Brain microvascular endothelial cell (primary cell): ENCODE data around the gene CD160.
A peak's percentile ranks its signal among the peaks of the same experiment; 100 is the strongest.

ENCODE experiments used
- DNase-seq: peaks from one replicate; pipeline ENCODE4 v3.0.0-alpha.2; 2020
- H3K27ac ChIP-seq: fragments of 250-450 bp; sonication (Bioruptor Pico); 2 replicates; pipeline ENCODE4 v1.5.1; 2020; ENCODE audit warnings: mild to moderate bottlenecking, moderate library complexity
- H3K27me3 ChIP-seq: fragments of 250-450 bp; sonication (Bioruptor Pico); replicated peaks from 2 replicates; pipeline ENCODE4 v1.5.1; 2020; ENCODE audit warnings: mild to moderate bottlenecking
- H3K36me3 ChIP-seq: fragments of 250-450 bp; sonication (Bioruptor Pico); replicated peaks from 2 replicates; pipeline ENCODE4 v1.5.1; 2020; ENCODE audit warnings: mild to moderate bottlenecking
- H3K4me3 ChIP-seq: 2 replicates; pipeline ENCODE4 v1.5.1; 2011; ENCODE audit warnings: low read depth, mild to moderate bottlenecking, control low read depth, low read length, moderate library complexity
- in situ Hi-C: cut with HindIII; loops from 2 replicates; pipeline ENCODE4 v1.10.0; 2017; ENCODE audit warnings: low sequenced_read_pairs, low pct_ligation_motif_present
- TF ChIP-seq, protein P1 (sequence below): IDR thresholded peaks from 2 replicates; pipeline ENCODE4 v1.5.1; 2011; ENCODE audit warnings: low read depth, mild to moderate bottlenecking, moderate library complexity, low read length, control low read depth, inconsistent platforms; ENCODE audit errors: missing control alignments

CD160 gene

DNA sequence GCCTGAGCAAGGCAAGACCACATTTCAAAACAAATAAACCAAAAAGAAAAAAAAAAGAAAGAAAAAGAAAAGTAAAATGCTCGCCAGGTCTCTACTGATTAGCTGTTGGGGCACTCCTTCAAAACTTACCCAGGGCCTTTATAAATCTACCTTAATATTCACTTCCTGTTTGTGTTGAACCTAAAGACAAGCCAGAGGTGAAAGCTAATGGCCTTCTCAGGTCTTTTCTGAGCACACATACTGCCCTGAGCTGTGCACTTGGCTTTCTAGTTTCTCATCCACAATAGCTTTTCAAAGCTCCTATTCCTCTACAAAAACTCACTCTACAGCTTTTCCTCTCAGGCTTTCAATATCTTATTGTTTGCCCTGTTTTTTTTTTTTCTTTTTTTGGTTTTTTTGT, 54.1 kb downstream of the CD160 start:
- in situ Hi-C loops = no loop called here

DNA sequence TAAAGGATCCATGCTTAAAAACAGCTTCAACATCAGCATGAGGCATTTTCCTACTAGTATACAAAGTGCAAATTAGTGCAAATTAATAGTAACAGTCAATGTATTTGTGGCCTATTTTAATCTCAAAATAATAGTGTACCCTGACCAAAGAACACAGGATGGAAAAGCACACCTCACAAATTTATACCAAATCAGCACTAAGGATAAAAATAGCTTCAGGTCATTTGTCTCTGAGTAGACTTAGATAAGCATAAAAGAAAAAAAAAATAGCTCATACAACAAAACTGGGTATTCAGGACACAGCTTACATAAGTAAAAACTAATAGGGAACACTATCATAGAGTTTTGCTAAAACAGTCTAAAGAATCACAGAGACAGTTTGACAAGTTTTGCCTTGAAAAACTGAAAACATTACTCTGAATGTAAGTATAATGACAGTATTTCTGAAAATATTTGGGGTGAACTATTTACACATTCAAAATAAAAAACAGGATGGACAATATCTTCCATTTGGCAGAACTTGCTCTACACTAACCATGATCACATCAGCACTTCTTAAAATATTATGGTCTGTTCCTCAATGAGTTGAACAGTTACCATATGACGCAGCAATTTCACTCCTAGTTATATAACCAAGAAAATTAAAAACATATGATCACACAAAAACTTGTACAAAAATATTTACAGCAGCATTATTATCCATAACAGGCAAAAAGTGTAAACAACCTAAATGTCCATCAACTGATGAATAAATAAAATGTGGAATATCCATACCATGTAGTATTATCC, 58.3 kb downstream of the CD160 start:
- no peaks in the 10 kb centered on the region for H3K27me3 ChIP-seq
- no peaks in the 10 kb centered on the region for H3K36me3 ChIP-seq
- no peak overlapping the region for H3K27ac ChIP-seq
- in situ Hi-C loops = no loop called here
- TF ChIP-seq, protein P1, sequence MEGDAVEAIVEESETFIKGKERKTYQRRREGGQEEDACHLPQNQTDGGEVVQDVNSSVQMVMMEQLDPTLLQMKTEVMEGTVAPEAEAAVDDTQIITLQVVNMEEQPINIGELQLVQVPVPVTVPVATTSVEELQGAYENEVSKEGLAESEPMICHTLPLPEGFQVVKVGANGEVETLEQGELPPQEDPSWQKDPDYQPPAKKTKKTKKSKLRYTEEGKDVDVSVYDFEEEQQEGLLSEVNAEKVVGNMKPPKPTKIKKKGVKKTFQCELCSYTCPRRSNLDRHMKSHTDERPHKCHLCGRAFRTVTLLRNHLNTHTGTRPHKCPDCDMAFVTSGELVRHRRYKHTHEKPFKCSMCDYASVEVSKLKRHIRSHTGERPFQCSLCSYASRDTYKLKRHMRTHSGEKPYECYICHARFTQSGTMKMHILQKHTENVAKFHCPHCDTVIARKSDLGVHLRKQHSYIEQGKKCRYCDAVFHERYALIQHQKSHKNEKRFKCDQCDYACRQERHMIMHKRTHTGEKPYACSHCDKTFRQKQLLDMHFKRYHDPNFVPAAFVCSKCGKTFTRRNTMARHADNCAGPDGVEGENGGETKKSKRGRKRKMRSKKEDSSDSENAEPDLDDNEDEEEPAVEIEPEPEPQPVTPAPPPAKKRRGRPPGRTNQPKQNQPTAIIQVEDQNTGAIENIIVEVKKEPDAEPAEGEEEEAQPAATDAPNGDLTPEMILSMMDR = no peak
- H3K4me3 ChIP-seq = no peak overlapping the region
- no peak for DNase-seq

More for the DNA sequence above, 54.1 kb downstream of the CD160 start:
- Histone ChIP-seq H3K4me3 (no peak overlapping the region), H3K36me3 (peaks cover under 1% of the 10 kb centered on the region), H3K27me3 (no peaks in the 10 kb centered on the region), H3K27ac (no peak overlapping the region)
- TF ChIP-seq, protein P1 = no peak
- no peak for DNase-seq

DNA sequence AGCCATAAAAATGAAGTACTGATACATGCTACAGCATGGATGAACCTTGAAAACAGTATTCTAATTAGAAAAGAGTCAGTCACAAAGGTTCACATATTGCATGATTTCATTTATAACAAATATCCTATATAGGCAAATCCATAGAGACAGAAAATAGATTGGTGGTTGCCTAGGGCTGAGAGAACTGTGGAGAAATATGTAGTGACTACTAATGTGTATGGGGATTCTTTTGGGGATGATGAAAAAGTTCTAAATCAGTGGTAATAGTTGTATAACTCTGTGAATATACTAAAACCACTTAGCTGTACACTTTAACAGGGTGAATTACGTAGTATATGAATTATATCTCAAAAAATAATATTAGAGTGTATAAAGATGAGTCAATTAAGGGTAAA, 58.8 kb downstream of the CD160 start:
- Histone ChIP-seq H3K36me3 (no peaks in the 10 kb centered on the region), H3K4me3 (no peak overlapping the region), H3K27ac (no peak overlapping the region), H3K27me3 (no peaks in the 10 kb centered on the region)
- in situ Hi-C loops = no loop called here
- DNase-seq = no peak
- TF ChIP-seq, protein P1 = no peak

DNA sequence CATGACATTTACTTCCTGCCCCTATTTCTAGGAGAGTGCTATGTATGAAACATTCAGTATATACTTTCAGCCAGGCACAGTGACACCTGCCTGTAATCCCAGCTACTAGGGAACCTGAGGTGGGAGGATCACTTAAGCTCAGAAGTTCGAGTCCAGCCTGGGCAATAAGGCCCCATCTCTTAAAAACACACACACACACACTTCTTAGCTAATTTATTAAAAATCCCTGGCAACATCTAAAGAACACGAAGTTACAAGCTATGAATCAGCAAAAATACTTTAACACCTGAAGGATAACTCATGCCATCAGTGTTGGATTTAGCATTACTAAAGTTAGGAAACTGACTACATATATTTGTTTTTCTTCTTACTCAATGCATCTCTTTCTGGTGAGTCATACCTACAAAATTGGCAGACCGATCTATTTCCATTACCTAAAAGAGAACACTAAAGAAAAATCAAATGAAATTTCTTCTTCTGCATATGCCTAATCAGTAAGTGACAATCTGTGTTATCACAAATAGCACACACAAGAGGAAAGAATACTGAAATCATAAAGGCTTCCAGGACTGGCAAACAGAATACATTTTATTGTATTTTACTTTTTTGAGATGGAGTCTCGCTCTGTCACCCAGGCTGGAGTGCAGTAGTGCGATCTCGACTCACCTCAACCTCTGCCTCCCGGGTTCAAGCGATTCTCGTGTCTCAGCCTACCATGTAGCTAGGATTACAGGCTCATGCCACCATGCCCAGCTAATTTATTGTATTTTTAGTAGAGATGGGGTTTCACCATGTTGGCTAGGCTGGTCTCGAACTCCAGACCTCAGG, 63.2 kb downstream of the CD160 start:
- TF ChIP-seq, protein P1 = no peak
- peak; percentile 58 for DNase-seq
- Histone ChIP-seq H3K27ac (peak overlapping the region; percentile 10), H3K36me3 (no peaks in the 10 kb centered on the region), H3K4me3 (no peak overlapping the region), H3K27me3 (no peaks in the 10 kb centered on the region)
- in situ Hi-C loops = no loop called here

DNA sequence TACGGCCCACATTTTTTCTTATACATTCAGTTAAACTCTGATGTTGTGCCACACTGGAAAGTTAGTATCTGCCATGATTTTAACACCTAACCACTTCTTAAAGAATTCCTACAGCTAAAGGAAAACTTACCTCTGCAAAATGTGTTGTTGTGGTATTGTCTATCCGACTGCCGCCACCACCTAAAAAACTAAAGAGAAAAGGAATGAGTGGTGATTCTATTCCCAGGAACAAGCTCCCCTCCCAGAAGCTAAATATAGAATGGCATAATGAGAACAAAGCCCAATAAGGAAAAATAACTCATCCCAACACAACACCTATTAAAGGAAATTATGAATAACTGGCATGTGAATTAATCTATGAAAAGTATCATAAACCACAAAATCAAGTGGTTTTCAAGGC, 65.1 kb downstream of the CD160 start:
- no peak for DNase-seq
- no peak overlapping the region for H3K4me3 ChIP-seq
- in situ Hi-C loops = no loop called here

More for the DNA sequence above, 65.1 kb downstream of the CD160 start:
- Histone ChIP-seq H3K36me3 (no peaks in the 10 kb centered on the region), H3K27me3 (no peaks in the 10 kb centered on the region), H3K27ac (no peak overlapping the region)
- TF ChIP-seq, protein P1 = no peak
